H9 (cell line): ENCODE measurements around the gene DICER1. TPM values are rescaled to one million over a fixed set of nuclear protein-coding genes. Genes with fewer than 3 reads are reported as not detected.

Source experiments
- DNase-seq: peaks from one replicate; pipeline ENCODE4 v3.0.0-alpha.2; 2017
- H2AFZ ChIP-seq: one replicate; pipeline ENCODE4 v1.6.1; 2013; ENCODE audit warnings: mild to moderate bottlenecking, low read length, control low read depth, moderate library complexity
- H2AK5ac ChIP-seq: 2 replicates; pipeline ENCODE4 v1.6.1; 2013; ENCODE audit warnings: low read length, control low read depth, mixed read lengths; ENCODE audit not compliant: insufficient read length
- H2BK120ac ChIP-seq: one replicate; pipeline ENCODE4 v1.6.1; 2013; ENCODE audit warnings: low read depth, mild to moderate bottlenecking, low read length, control low read depth, inconsistent platforms; ENCODE audit not compliant: poor library complexity, severe bottlenecking
- H2BK12ac ChIP-seq: 2 replicates; pipeline ENCODE4 v1.6.1; 2013; ENCODE audit warnings: low read length, control low read depth, mixed read lengths, low read depth; ENCODE audit not compliant: insufficient read length
- H2BK15ac ChIP-seq: 2 replicates; pipeline ENCODE4 v1.6.1; 2013; ENCODE audit warnings: low read depth, low read length, control low read depth
- H2BK20ac ChIP-seq: one replicate; pipeline ENCODE4 v1.6.1; 2013; ENCODE audit warnings: low read depth, mild to moderate bottlenecking, low read length, control low read depth, inconsistent platforms; ENCODE audit not compliant: poor library complexity, severe bottlenecking
- H2BK5ac ChIP-seq: 2 replicates; pipeline ENCODE4 v1.6.1; 2013; ENCODE audit warnings: low read length, control low read depth, mixed read lengths; ENCODE audit not compliant: insufficient read length
- H3K14ac ChIP-seq: 2 replicates; pipeline ENCODE4 v1.6.1; 2013; ENCODE audit warnings: low read length, control low read depth; ENCODE audit not compliant: insufficient read depth
- H3K18ac ChIP-seq: 2 replicates; pipeline ENCODE4 v1.6.1; 2013; ENCODE audit warnings: low read depth, mild to moderate bottlenecking, mixed read lengths, low read length, control low read depth; ENCODE audit not compliant: insufficient read length
- H3K23ac ChIP-seq: 2 replicates; pipeline ENCODE4 v1.6.1; 2013; ENCODE audit warnings: low read length, control low read depth, mixed read lengths, low read depth; ENCODE audit not compliant: insufficient read length
- H3K23me2 ChIP-seq: 2 replicates; pipeline ENCODE4 v1.6.1; 2013; ENCODE audit warnings: low read depth, mild to moderate bottlenecking, mixed read lengths, low read length, control low read depth; ENCODE audit not compliant: insufficient read length, poor library complexity, severe bottlenecking
- H3K27ac ChIP-seq: 2 replicates; pipeline ENCODE4 v1.5.1; 2013; ENCODE audit warnings: low read length, control low read depth, mixed read lengths, low read depth; ENCODE audit not compliant: insufficient read length
- H3K27me3 ChIP-seq: 2 replicates; pipeline ENCODE4 v1.6.1; 2013; ENCODE audit warnings: low read length, control low read depth, inconsistent platforms; ENCODE audit not compliant: insufficient read depth
- H3K4ac ChIP-seq: 2 replicates; pipeline ENCODE4 v1.6.1; 2013; ENCODE audit warnings: low read depth, mild to moderate bottlenecking, control low read depth, inconsistent platforms, low read length, moderate library complexity
- H3K4me1 ChIP-seq: 2 replicates; pipeline ENCODE4 v1.6.1; 2013; ENCODE audit warnings: low read length, control low read depth, inconsistent platforms; ENCODE audit not compliant: insufficient read depth
- H3K4me2 ChIP-seq: 2 replicates; pipeline ENCODE4 v1.6.1; 2013; ENCODE audit warnings: low read length, control low read depth, mixed read lengths; ENCODE audit not compliant: insufficient read length, insufficient read depth
- H3K56ac ChIP-seq: 2 replicates; pipeline ENCODE4 v1.6.1; 2013; ENCODE audit warnings: low read depth, mild to moderate bottlenecking, mixed read lengths, low read length, control low read depth; ENCODE audit not compliant: insufficient read length
- H3K79me1 ChIP-seq: 2 replicates; pipeline ENCODE4 v1.6.1; 2013; ENCODE audit warnings: low read depth, mild to moderate bottlenecking, moderate library complexity, low read length, control low read depth, inconsistent platforms; ENCODE audit not compliant: insufficient read depth, poor library complexity, severe bottlenecking
- H3K79me2 ChIP-seq: 2 replicates; pipeline ENCODE4 v1.6.1; 2013; ENCODE audit warnings: low read length, control low read depth, inconsistent platforms; ENCODE audit not compliant: insufficient read depth
- H3K9ac ChIP-seq: 2 replicates; pipeline ENCODE4 v1.6.1; 2013; ENCODE audit warnings: low read length, control low read depth, mixed read lengths; ENCODE audit not compliant: insufficient read length; ENCODE audit errors: extremely low read depth
- H3K9me3 ChIP-seq: one replicate; pipeline ENCODE4 v1.6.1; 2013; ENCODE audit warnings: low read depth, low read length, inconsistent platforms; ENCODE audit not compliant: control insufficient read depth
- H3T11ph ChIP-seq: one replicate; pipeline ENCODE4 v1.6.1; 2013; ENCODE audit warnings: mild to moderate bottlenecking, low read length, control low read depth, inconsistent platforms
- H4K20me1 ChIP-seq: one replicate; pipeline ENCODE4 v1.6.1; 2013; ENCODE audit not compliant: control insufficient read depth, insufficient read length, insufficient read depth
- H4K5ac ChIP-seq: 2 replicates; pipeline ENCODE4 v1.6.1; 2013; ENCODE audit warnings: low read depth, mild to moderate bottlenecking, mixed read lengths, low read length, control low read depth; ENCODE audit not compliant: insufficient read length
- H4K8ac ChIP-seq: replicated peaks from 2 replicates; pipeline ENCODE4 v1.6.1; 2013; ENCODE audit warnings: low read length, control low read depth, mixed read lengths, low read depth; ENCODE audit not compliant: insufficient read length
- H4K91ac ChIP-seq: 2 replicates; pipeline ENCODE4 v1.6.1; 2013; ENCODE audit warnings: low read depth, mild to moderate bottlenecking, moderate library complexity, mixed read lengths, low read length, control low read depth; ENCODE audit not compliant: insufficient read length
- H3K27ac Mint-ChIP-seq, 3 experiments: 2 replicates in 2 of 3; 3 replicates in 1 of 3; pipeline ENCODE4 v1.8.0; 2020 to 2021; ENCODE audit warnings: mixed read lengths in 3 of 3, mild to moderate bottlenecking in 1 of 3, moderate library complexity in 1 of 3
- H3K27me3 Mint-ChIP-seq: 2 replicates; pipeline ENCODE4 v1.8.0; 2021; ENCODE audit warnings: low read depth, mild to moderate bottlenecking, moderate library complexity, mixed read lengths
- H3K36me3 Mint-ChIP-seq, 3 experiments: 2 replicates in 2 of 3; 3 replicates in 1 of 3; pipeline ENCODE4 v1.8.0; 2020 to 2021; ENCODE audit warnings: low read depth in 3 of 3, mixed read lengths in 3 of 3; ENCODE audit not compliant: insufficient read depth in 1 of 3
- H3K4me1 Mint-ChIP-seq, 2 experiments: 2 replicates each; pipeline ENCODE4 v1.8.0; 2020; ENCODE audit warnings: mixed read lengths in 2 of 2
- H3K4me3 Mint-ChIP-seq, 2 experiments: 2 replicates in 1 of 2; 3 replicates in 1 of 2; pipeline ENCODE4 v1.8.0; 2020 to 2021; ENCODE audit warnings: mild to moderate bottlenecking in 2 of 2, mixed read lengths in 2 of 2, moderate library complexity in 1 of 2
- H3K9me3 Mint-ChIP-seq, 2 experiments: 2 replicates in 1 of 2; 3 replicates in 1 of 2; pipeline ENCODE4 v1.8.0; 2020; ENCODE audit warnings: mild to moderate bottlenecking in 2 of 2, mixed read lengths in 2 of 2, moderate library complexity in 1 of 2
- CTCF ChIP-seq: fragments of 200-600 bp; sonication (generic); conservative IDR thresholded peaks from 3 replicates; pipeline ENCODE4 v1.8.0; 2021; ENCODE audit warnings: antibody characterized with exemption, mild to moderate bottlenecking
- WGBS: extraction: QIAGEN DNeasy Blood & Tissue Kit; methylation state at CpG from one replicate; pipeline ENCODE4 v1.1.7; 2013; ENCODE audit warnings: missing lambda C conversion rate, low lambda C conversion rate, mixed read lengths; ENCODE audit not compliant: insufficient read length; ENCODE audit errors: extremely low coverage; 5-methylcytosine and 5-hydroxymethylcytosine counted together
- total RNA-seq: library from RNA; stranded (reverse); gene quantifications from 2 replicates; pipeline ENCODE4 v1.2.1, GENCODE V29; 2021

DICER1 gene
- total RNA-seq, 1 experiment from 2014 or later = 57.0 TPM

DNA sequence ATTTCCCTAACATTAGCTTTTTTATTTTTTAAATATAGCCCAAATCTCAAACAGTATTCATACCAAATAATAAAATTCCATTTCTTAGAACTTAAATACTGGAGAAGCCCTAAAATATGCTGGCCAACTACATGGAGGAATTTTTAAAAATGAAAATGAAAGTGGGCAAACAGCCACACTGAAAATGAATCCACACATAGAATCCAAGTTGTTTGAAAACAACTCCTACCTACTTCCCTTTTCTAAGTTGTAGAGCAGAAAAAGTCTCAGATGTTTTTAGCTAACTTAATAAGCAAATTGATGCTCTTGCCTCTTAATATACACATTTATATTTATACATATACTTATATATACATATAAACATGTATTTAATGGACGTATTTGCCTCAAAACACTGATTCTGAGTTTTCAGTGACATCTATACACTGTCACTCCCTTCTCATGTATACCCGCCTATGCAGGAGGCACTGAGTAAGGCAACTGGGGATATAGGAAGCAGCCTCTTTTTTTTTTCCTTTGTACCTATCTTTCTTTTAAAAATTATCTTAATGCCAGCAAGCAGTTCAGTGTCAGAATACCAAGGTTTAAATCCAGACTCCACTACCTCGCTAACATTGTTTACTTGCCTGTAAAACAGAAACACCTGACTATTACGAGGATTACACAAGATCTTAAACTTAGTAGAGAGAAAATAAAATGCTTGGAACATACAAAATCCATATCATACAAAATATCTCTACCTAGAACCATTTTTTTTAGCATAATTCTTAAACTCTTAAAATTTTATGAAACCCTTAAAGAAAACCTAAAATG lies 13.3 kb downstream of the DICER1 start:
- H3K9me3 Mint-ChIP-seq = peaks cover 5 to 16% of the 10 kb centered on the region in 2 experiments; a peak in 4 of 5 replicates
- H3K27ac ChIP-seq = no peak overlapping the region
- H3K4ac ChIP-seq = no peak overlapping the region
- H3K4me2 ChIP-seq = no peak overlapping the region
- peaks cover 5 to 17% (median 14%) of the 10 kb centered on the region in 3 experiments for H3K36me3 Mint-ChIP-seq
- H3K23me2 ChIP-seq = no peaks in the 10 kb centered on the region
- no peak for TF ChIP-seq CTCF
- peaks cover 12% of the 10 kb centered on the region; the same call in 1 of the 2 replicates for H3K4me1 ChIP-seq
- no peak overlapping the region for H4K5ac ChIP-seq
- peaks cover 83 to 93% of the 10 kb centered on the region in 2 experiments for H3K4me1 Mint-ChIP-seq
- H3K27me3 Mint-ChIP-seq = no peaks in the 10 kb centered on the region
- no peak overlapping the region for H4K8ac ChIP-seq
- H3K4me3 Mint-ChIP-seq = no peak overlapping the region
- DNase-seq = no peak
- H3K18ac ChIP-seq = no peak overlapping the region
- no CpG with 5 or more reads among the region's 4 CpGs for WGBS
- H4K91ac ChIP-seq = no peak overlapping the region
- H3K9me3 ChIP-seq = no peaks in the 10 kb centered on the region
- no peak overlapping the region for H3T11ph ChIP-seq
- H3K27me3 ChIP-seq = no peaks in the 10 kb centered on the region
- no peaks in the 10 kb centered on the region for H3K79me1 ChIP-seq
- H2BK5ac ChIP-seq = no peak overlapping the region
- no peaks in the 10 kb centered on the region for H4K20me1 ChIP-seq
- H2AFZ ChIP-seq = no peak overlapping the region
- H2AK5ac ChIP-seq = no peak overlapping the region
- no peak overlapping the region for H2BK12ac ChIP-seq
- H2BK20ac ChIP-seq = no peak overlapping the region
- peak overlapping the region in 2 of 3 experiments; percentile 60 to 78; a peak in 3 of 7 replicates for H3K27ac Mint-ChIP-seq
- no peak overlapping the region for H3K23ac ChIP-seq
- no peak overlapping the region for H2BK15ac ChIP-seq
- H2BK120ac ChIP-seq = no peak overlapping the region
- H3K56ac ChIP-seq = no peak overlapping the region
- no peak overlapping the region for H3K9ac ChIP-seq
- H3K79me2 ChIP-seq = peaks cover 12% of the 10 kb centered on the region; the same call in 1 of the 2 replicates
- H3K14ac ChIP-seq = no peak overlapping the region
